Hepatocyte (in vitro differentiated cells): ENCODE results near the gene HTR6. TPM values are rescaled to one million over a fixed set of nuclear protein-coding genes. Genes with fewer than 3 reads are reported as not detected.
"Not testable (repeated sequence)": the region's sequence is repeated elsewhere in the genome, so short reads cannot be mapped to it uniquely, and the experiment has no call there.

Experiments used
- DNase-seq: peaks from one replicate; pipeline ENCODE4 v3.0.0-alpha.2; 2016; ENCODE audit warnings: low spot score
- H2AFZ ChIP-seq: fragments of 200-600 bp; sonication (generic); 2 replicates; pipeline ENCODE4 v1.6.0; 2016; ENCODE audit warnings: antibody characterized with exemption, mild to moderate bottlenecking
- H3K27ac ChIP-seq: fragments of 200-600 bp; sonication (generic); 2 replicates; pipeline ENCODE4 v1.5.1; 2016; ENCODE audit warnings: mild to moderate bottlenecking
- H3K27me3 ChIP-seq: fragments of 200-600 bp; sonication (generic); 2 replicates; pipeline ENCODE4 v1.6.1; 2016
- H3K36me3 ChIP-seq: fragments of 200-600 bp; sonication (generic); replicated peaks from 2 replicates; pipeline ENCODE4 v1.5.1; 2016; ENCODE audit warnings: low read depth; ENCODE audit not compliant: insufficient read depth
- H3K4me1 ChIP-seq: fragments of 200-600 bp; sonication (generic); 2 replicates; pipeline ENCODE4 v1.5.1; 2016; ENCODE audit warnings: mild to moderate bottlenecking, moderate library complexity; ENCODE audit not compliant: insufficient read depth
- H3K4me2 ChIP-seq: fragments of 200-600 bp; sonication (generic); 2 replicates; pipeline ENCODE4 v1.6.0; 2016
- H3K4me3 ChIP-seq: fragments of 200-600 bp; sonication (generic); 2 replicates; pipeline ENCODE4 v1.5.1; 2016; ENCODE audit warnings: mild to moderate bottlenecking
- H3K79me2 ChIP-seq: fragments of 200-600 bp; sonication (generic); 2 replicates; pipeline ENCODE4 v1.6.0; 2017; ENCODE audit warnings: mild to moderate bottlenecking
- H3K9me2 ChIP-seq: fragments of 200-600 bp; sonication (generic); replicated peaks from 2 replicates; pipeline ENCODE4 v1.6.0; 2017; ENCODE audit warnings: mild to moderate bottlenecking; ENCODE audit not compliant: insufficient read depth
- H3K9me3 ChIP-seq: fragments of 200-600 bp; sonication (generic); 2 replicates; pipeline ENCODE4 v1.5.1; 2016; ENCODE audit warnings: low read depth, mild to moderate bottlenecking
- H4K20me1 ChIP-seq: fragments of 200-600 bp; sonication (generic); 2 replicates; pipeline ENCODE4 v1.6.0; 2016; ENCODE audit warnings: mild to moderate bottlenecking; ENCODE audit not compliant: insufficient read depth, poor library complexity, severe bottlenecking
- EZH2 ChIP-seq: fragments of 200-600 bp; sonication (generic); IDR thresholded peaks from 2 replicates; pipeline ENCODE4 v1.6.1; 2016; ENCODE audit warnings: antibody characterized with exemption, mild to moderate bottlenecking, borderline replicate concordance
- EZH2phosphoT487 ChIP-seq: fragments of 200-600 bp; sonication (generic); IDR thresholded peaks from one replicate; pipeline ENCODE4 v1.6.1; 2018; ENCODE audit warnings: antibody characterized with exemption, mild to moderate bottlenecking, low read depth, moderate library complexity; ENCODE audit not compliant: unreplicated experiment, severe bottlenecking
- WGBS: methylation state at CpG from one replicate; pipeline ENCODE4 v1.1.6; 2016; ENCODE audit warnings: low lambda C conversion rate; ENCODE audit errors: missing lambda C conversion rate; 5-methylcytosine and 5-hydroxymethylcytosine counted together
- polyA plus RNA-seq: library from polyadenylated mRNA; unstranded; fragments of >200 nt; fragmentation: Nextera tagmentation; extraction: Ambion mirVana; gene quantifications from 2 replicates; pipeline ENCODE4 v1.2.1, GENCODE V29; 2016
- total RNA-seq: library from RNA; depleted of rRNA; stranded (reverse); fragments of >200 nt; gene quantifications from 2 replicates; pipeline ENCODE4 v1.2.3, GENCODE V29; 2014
- TF ChIP-seq, protein P1 (sequence below): fragments of 200-600 bp; sonication (generic); IDR thresholded peaks from 2 replicates; pipeline ENCODE4 v1.5.1; 2016; ENCODE audit warnings: antibody characterized with exemption, mild to moderate bottlenecking; ENCODE audit not compliant: poor library complexity

Gene HTR6
- total and polyA plus RNA-seq, 2 experiments from 2014 or later: not detected

DNA sequence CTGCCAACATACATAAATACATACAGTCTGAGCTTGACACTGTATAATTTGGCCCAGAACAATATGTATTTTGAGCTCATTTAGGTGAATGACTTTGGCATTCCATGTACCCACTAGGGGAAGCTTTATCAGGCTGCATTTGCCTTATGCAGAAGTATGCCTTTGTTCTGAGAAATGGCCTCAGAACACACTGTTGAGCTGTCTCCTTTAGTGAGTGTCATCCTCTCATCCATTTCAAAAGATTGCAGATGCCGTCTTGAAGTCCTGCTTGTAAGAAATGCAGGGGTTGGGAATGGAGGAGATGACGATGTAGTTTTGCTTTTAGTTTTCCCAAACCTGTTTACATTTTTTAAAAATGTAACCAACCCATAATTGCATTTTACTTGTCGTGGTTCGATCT lies 35.3 kb upstream of the HTR6 start:
- DNase-seq: no peak
- no peaks in the 10 kb centered on the region for H4K20me1 ChIP-seq
- WGBS: 88% methylated on average over 4 of the region's 4 CpGs
- H3K4me1 ChIP-seq: no peaks in the 10 kb centered on the region
- H3K4me2 ChIP-seq: no peak overlapping the region
- no peak overlapping the region for H2AFZ ChIP-seq
- no peak overlapping the region for H3K4me3 ChIP-seq
- H3K27me3 ChIP-seq: no peaks in the 10 kb centered on the region
- TF ChIP-seq EZH2phosphoT487: no peak
- TF ChIP-seq EZH2: no peak
- TF ChIP-seq, protein P1, sequence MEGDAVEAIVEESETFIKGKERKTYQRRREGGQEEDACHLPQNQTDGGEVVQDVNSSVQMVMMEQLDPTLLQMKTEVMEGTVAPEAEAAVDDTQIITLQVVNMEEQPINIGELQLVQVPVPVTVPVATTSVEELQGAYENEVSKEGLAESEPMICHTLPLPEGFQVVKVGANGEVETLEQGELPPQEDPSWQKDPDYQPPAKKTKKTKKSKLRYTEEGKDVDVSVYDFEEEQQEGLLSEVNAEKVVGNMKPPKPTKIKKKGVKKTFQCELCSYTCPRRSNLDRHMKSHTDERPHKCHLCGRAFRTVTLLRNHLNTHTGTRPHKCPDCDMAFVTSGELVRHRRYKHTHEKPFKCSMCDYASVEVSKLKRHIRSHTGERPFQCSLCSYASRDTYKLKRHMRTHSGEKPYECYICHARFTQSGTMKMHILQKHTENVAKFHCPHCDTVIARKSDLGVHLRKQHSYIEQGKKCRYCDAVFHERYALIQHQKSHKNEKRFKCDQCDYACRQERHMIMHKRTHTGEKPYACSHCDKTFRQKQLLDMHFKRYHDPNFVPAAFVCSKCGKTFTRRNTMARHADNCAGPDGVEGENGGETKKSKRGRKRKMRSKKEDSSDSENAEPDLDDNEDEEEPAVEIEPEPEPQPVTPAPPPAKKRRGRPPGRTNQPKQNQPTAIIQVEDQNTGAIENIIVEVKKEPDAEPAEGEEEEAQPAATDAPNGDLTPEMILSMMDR: no peak
- no peaks in the 10 kb centered on the region for H3K36me3 ChIP-seq
- H3K27ac ChIP-seq: no peak overlapping the region
- no peaks in the 10 kb centered on the region for H3K9me2 ChIP-seq
- no peaks in the 10 kb centered on the region for H3K9me3 ChIP-seq
- H3K79me2 ChIP-seq: peaks cover 5% of the 10 kb centered on the region

- H3K27me3 ChIP-seq, H3K4me3 ChIP-seq: not testable (repeated sequence)
- 100% methylated on average over 1 of the region's 1 CpG for whole genome bisulfite sequencing
These were observed 34.5 kb upstream of the HTR6 start for GRCh38 chr1:19630192-19630591.

DNA sequence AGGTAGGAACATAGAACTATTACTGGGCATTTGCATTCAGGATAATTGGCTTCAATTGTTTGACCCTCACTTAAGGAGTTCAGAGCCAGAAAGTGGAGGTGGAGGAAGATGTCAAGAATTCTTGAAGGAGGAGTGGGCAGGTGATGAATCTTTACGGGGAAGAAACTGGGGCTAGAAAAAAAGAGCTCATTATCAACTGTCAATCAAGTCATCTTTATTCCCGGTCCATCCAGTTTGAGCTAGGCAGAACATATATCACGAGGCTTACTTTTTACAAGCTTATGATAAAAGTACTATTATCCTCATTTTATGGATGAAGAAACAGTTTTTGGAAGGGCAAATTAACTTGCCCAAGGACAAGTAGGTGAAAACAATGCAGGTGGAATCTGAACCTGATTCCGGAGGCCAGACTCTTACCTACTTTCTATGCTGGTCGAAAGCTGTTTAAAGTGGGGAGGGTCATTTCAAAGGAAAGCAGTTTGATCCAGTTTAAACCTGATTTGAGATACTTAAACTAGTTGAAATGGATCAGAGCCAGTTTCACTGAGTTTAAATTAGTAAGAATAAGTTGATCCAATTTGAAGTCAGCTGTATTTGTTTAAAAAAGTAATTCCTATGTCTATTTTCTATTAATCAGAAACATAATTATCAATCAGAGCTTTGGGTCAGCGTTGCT lies 33.8 kb upstream of the HTR6 start:
- no peaks in the 10 kb centered on the region for H3K27me3 ChIP-seq
- WGBS: 74% methylated on average over 6 of the region's 6 CpGs
- no peaks in the 10 kb centered on the region for H3K79me2 ChIP-seq
- H3K4me1 ChIP-seq: no peaks in the 10 kb centered on the region
- H4K20me1 ChIP-seq: no peaks in the 10 kb centered on the region
- no peaks in the 10 kb centered on the region for H3K36me3 ChIP-seq
- TF ChIP-seq EZH2phosphoT487 (no peak), EZH2 (no peak)
- TF ChIP-seq, protein P1: no peak
- H3K4me2 ChIP-seq: no peak overlapping the region
- no peak overlapping the region for H2AFZ ChIP-seq
- no peak overlapping the region for H3K4me3 ChIP-seq
- no peaks in the 10 kb centered on the region for H3K9me2 ChIP-seq
- H3K9me3 ChIP-seq: no peaks in the 10 kb centered on the region
- no peak overlapping the region for H3K27ac ChIP-seq
- no peak for DNase-seq

More at GRCh38 chr1:19630192-19630591, 34.5 kb upstream of the HTR6 start:
- not testable (repeated sequence) for DNase-seq, H3K4me1 ChIP-seq, H3K9me3 ChIP-seq, H3K27ac ChIP-seq, H3K9me2 ChIP-seq, H3K79me2 ChIP-seq, H3K36me3 ChIP-seq, H2AFZ ChIP-seq, H3K4me2 ChIP-seq, H4K20me1 ChIP-seq

DNA sequence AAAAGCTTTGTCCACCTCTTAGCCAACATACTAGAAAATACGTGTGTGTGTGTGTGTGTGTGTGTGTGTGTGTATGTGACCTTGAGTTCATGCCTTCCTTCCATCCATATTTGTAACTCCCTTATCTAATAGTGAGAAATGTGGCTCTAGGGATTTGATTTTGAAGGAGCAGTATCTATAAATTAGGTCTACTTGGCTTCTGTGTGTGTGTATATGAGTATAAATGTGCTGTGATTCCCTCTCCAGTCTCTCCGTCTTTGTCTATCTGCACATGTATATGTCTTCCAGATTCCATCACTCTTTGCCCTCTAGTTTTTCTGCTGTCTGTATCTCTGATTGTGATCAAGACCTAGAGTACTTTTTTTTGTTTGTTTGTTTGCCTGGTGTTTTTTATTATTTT lies 32.5 kb upstream of the HTR6 start:
- Histone ChIP-seq H2AFZ (no peak overlapping the region), H3K36me3 (no peaks in the 10 kb centered on the region), H3K79me2 (no peaks in the 10 kb centered on the region), H3K27me3 (no peaks in the 10 kb centered on the region), H4K20me1 (no peaks in the 10 kb centered on the region), H3K9me2 (no peaks in the 10 kb centered on the region), H3K4me3 (no peak overlapping the region), H3K9me3 (no peaks in the 10 kb centered on the region), H3K4me2 (no peak overlapping the region), H3K4me1 (no peaks in the 10 kb centered on the region), H3K27ac (no peak overlapping the region)
- 91% methylated on average over 2 of the region's 2 CpGs for WGBS
- DNase-seq: no peak
- TF ChIP-seq EZH2phosphoT487 (no peak), EZH2 (no peak)
- TF ChIP-seq, protein P1: no peak
